ENCODE data around the gene ENC1.
A peak's percentile ranks its signal among the peaks of the same experiment; 100 is the strongest.

ENC1 gene

GRCh38 chr5:74655206-74655605, 14.7 kb upstream of the ENC1 start:
- DNase-seq: no peak

- DNase-seq: no peak
Observed at GRCh38 chr5:74653991-74654390, 13.5 kb upstream of the ENC1 start.

- DNase-seq: no peak
Observed at GRCh38 chr5:74652576-74652975, 12.0 kb upstream of the ENC1 start.

- no peak for DNase-seq
Observed at GRCh38 chr5:74651710-74652109, 11.2 kb upstream of the ENC1 start.

- no peak for DNase-seq
Observed at GRCh38 chr5:74649421-74649973, 9.0 kb upstream of the ENC1 start.

- peak; percentile 73 for DNase-seq
Observed at GRCh38 chr5:74648835-74649293, 8.3 kb upstream of the ENC1 start.

- DNase-seq: no peak
Observed at GRCh38 chr5:74647096-74647495, 6.6 kb upstream of the ENC1 start.

- DNase-seq: no peak
Observed at GRCh38 chr5:74643111-74643562, 2.6 kb upstream of the ENC1 start.

GRCh38 chr5:74642543-74642863, 2.0 kb upstream of the ENC1 start:
- no peak for DNase-seq

- DNase-seq: no peak
Observed at GRCh38 chr5:74641735-74642542, 1.4 kb upstream of the ENC1 start.

- DNase-seq: no peak
Observed at GRCh38 chr5:74640954-74641734, 616 bp upstream of the ENC1 start.

- DNase-seq: no peak
Observed at GRCh38 chr5:74639807-74640449, 600 bp downstream of the ENC1 start.

- DNase-seq: peak; percentile 41
Observed at GRCh38 chr5:74638970-74639806, 1.3 kb downstream of the ENC1 start.

GRCh38 chr5:74638544-74638969, 2.0 kb downstream of the ENC1 start:
- no peak for DNase-seq

GRCh38 chr5:74636552-74636951, 4.0 kb downstream of the ENC1 start:
- no peak for DNase-seq

- DNase-seq: no peak
Observed at GRCh38 chr5:74636149-74636548, 4.4 kb downstream of the ENC1 start.

- DNase-seq: no peak
Observed at GRCh38 chr5:74634611-74635286, 5.8 kb downstream of the ENC1 start.

GRCh38 chr5:74633695-74634094, 6.8 kb downstream of the ENC1 start:
- DNase-seq: no peak

- DNase-seq: no peak
Observed at GRCh38 chr5:74632947-74633356, 7.6 kb downstream of the ENC1 start.

GRCh38 chr5:74631081-74631953, 9.2 kb downstream of the ENC1 start:
- peak; percentile 37 for DNase-seq

All from NCI-H2029 treated with DMSO at 0.1 percent for 48 hours (cell line).